Measurements from ENCODE around the gene MVD.
"Not testable (repeated sequence)": the region's sequence is repeated elsewhere in the genome, so short reads cannot be mapped to it uniquely, and the experiment has no call there.

GRCh38 chr16:88609426-88609825, 53.5 kb downstream of the MVD start:
- not testable (repeated sequence) for TF ChIP-seq CTCF (IDR thresholded peaks at IDR 0.05; ENCODE audit: insufficient read depth, low read length, poor library complexity, severe bottlenecking); EZH2phosphoT487 (conservative IDR thresholded peaks at IDR 0.05; ENCODE audit: low read length)

All from SU-DHL-6 (cell line).